Activated CD4-positive, alpha-beta T cell treated with anti-CD3 and anti-CD28 coated beads for 36 hours (primary cell): ENCODE measurements around the gene FSTL5. TPM values are rescaled to one million over a fixed set of nuclear protein-coding genes. Genes with fewer than 3 reads are reported as not detected.

Experiments used
- ATAC-seq: fragments of 200-7000 bp; cut with Tn5 transposase; one replicate; pipeline ENCODE4 v1.10.0; 2021; ENCODE audit warnings: mild to moderate bottlenecking, moderate library complexity
- CTCF ChIA-PET: fragments of 350-600 bp; sonication (Branson Sonifier 250); formaldehyde crosslinking; loops from one replicate; lab custom pipeline; 2021; ENCODE audit warnings: antibody characterized with exemption; lab: Charles Lee
- POLR2A ChIA-PET: fragments of 350-600 bp; sonication (Branson Sonifier 250); formaldehyde crosslinking; loops from one replicate; lab custom pipeline; 2021; ENCODE audit warnings: antibody characterized with exemption, inconsistent platforms; lab: Charles Lee
- DNase-seq: peaks from one replicate; pipeline ENCODE4 v3.0.0-alpha.2; 2020
- H3K27ac Mint-ChIP-seq: one replicate; pipeline ENCODE4 v1.8.0; 2021; ENCODE audit warnings: mixed read lengths
- H3K27me3 Mint-ChIP-seq: one replicate; pipeline ENCODE4 v1.8.0; 2021; ENCODE audit warnings: mixed read lengths
- H3K36me3 Mint-ChIP-seq: one replicate; pipeline ENCODE4 v1.8.0; 2021; ENCODE audit warnings: low read depth, mixed read lengths
- H3K4me1 Mint-ChIP-seq: one replicate; pipeline ENCODE4 v1.8.0; 2021; ENCODE audit warnings: mixed read lengths
- H3K4me3 Mint-ChIP-seq: one replicate; pipeline ENCODE4 v1.8.0; 2021; ENCODE audit warnings: mild to moderate bottlenecking, moderate library complexity, mixed read lengths
- H3K9me3 Mint-ChIP-seq: one replicate; pipeline ENCODE4 v1.8.0; 2021; ENCODE audit warnings: low read depth, mixed read lengths
- intact Hi-C, 2 experiments: fragments of 100-400 bp; cut with DNase I in 1 of 2; cut with micrococcal nuclease in 1 of 2; formaldehyde crosslinking; loops; one replicate each; pipeline versions ENCODE4 v1.14.2 to v1.15.1; 2022 to 2024; cut with DNase I, micrococcal nuclease
- total RNA-seq, 2 experiments: library from RNA; stranded (reverse); gene quantifications; one replicate each; pipeline ENCODE4 v1.2.3, GENCODE V29; 2021

FSTL5 gene
- total RNA-seq, 2 experiments from 2014 or later, result not detected

- DNase-seq, result no peak
- Mint-ChIP-seq H3K27ac (no peak overlapping the region), H3K4me1 (no peaks in the 10 kb centered on the region), H3K27me3 (no peaks in the 10 kb centered on the region), H3K4me3 (no peak overlapping the region), H3K36me3 (no peaks in the 10 kb centered on the region), H3K9me3 (no peaks in the 10 kb centered on the region)
- ATAC-seq, result no peak
- intact Hi-C loops, result no loop called here
- POLR2A ChIA-PET, result no interaction called here
- CTCF ChIA-PET, result interaction anchor here (1.9 kb wide), 1 partner anchor 9 kb away, joined by 5 read pairs; no protein-coding TSS in a partner anchor
Measured at GRCh38 chr4:161929956-161930355, 233.8 kb downstream of the FSTL5 start.

GRCh38 chr4:161926033-161926828, 237.6 kb downstream of the FSTL5 start:
- intact Hi-C loops, result no loop called here
- Mint-ChIP-seq H3K4me1 (no peaks in the 10 kb centered on the region), H3K4me3 (no peak overlapping the region), H3K27me3 (no peaks in the 10 kb centered on the region), H3K27ac (no peak overlapping the region), H3K36me3 (no peaks in the 10 kb centered on the region), H3K9me3 (no peaks in the 10 kb centered on the region)
- DNase-seq (no peak), ATAC-seq (no peak)
- ChIA-PET CTCF (no interaction called here), POLR2A (no interaction called here)

GRCh38 chr4:161920304-161921052, 243.3 kb downstream of the FSTL5 start:
- POLR2A ChIA-PET, result no interaction called here
- Mint-ChIP-seq H3K9me3 (peaks cover 3% of the 10 kb centered on the region), H3K27ac (no peak overlapping the region), H3K36me3 (no peaks in the 10 kb centered on the region), H3K4me1 (no peaks in the 10 kb centered on the region), H3K27me3 (no peaks in the 10 kb centered on the region), H3K4me3 (no peak overlapping the region)
- no peak for DNase-seq
- no peak for ATAC-seq
- intact Hi-C loops, result no loop called here
- CTCF ChIA-PET, result interaction anchor here (0.5 kb wide), 1 partner anchor 11 kb away, joined by 3 read pairs; no protein-coding TSS in a partner anchor

GRCh38 chr4:161919442-161920220, 244.2 kb downstream of the FSTL5 start:
- Mint-ChIP-seq H3K4me1 (no peaks in the 10 kb centered on the region), H3K27me3 (no peaks in the 10 kb centered on the region), H3K9me3 (peaks cover 3% of the 10 kb centered on the region), H3K36me3 (no peaks in the 10 kb centered on the region), H3K4me3 (no peak overlapping the region), H3K27ac (no peak overlapping the region)
- ChIA-PET POLR2A (no interaction called here), CTCF (no interaction called here)
- ATAC-seq (no peak), DNase-seq (no peak)
- intact Hi-C loops, result no loop called here

- ChIA-PET POLR2A (no interaction called here), CTCF (no interaction called here)
- Mint-ChIP-seq H3K27ac (no peak overlapping the region), H3K4me1 (no peaks in the 10 kb centered on the region), H3K36me3 (no peaks in the 10 kb centered on the region), H3K27me3 (no peaks in the 10 kb centered on the region), H3K9me3 (peaks cover 3% of the 10 kb centered on the region), H3K4me3 (no peak overlapping the region)
- intact Hi-C loops, result no loop called here
- DNase-seq (no peak), ATAC-seq (no peak)
Measured at GRCh38 chr4:161916035-161916434, 247.8 kb downstream of the FSTL5 start.

- H3K9me3 Mint-ChIP-seq, result peaks cover 3% of the 10 kb centered on the region
- H3K4me1 Mint-ChIP-seq, result no peaks in the 10 kb centered on the region
- H3K36me3 Mint-ChIP-seq, result no peaks in the 10 kb centered on the region
- ChIA-PET CTCF (no interaction called here), POLR2A (no interaction called here)
- DNase-seq (no peak), ATAC-seq (no peak)
- intact Hi-C loops, result no loop called here
- H3K27ac Mint-ChIP-seq, result no peak overlapping the region
- no peak overlapping the region for H3K4me3 Mint-ChIP-seq
- H3K27me3 Mint-ChIP-seq, result no peaks in the 10 kb centered on the region
Measured at GRCh38 chr4:161907590-161907955, 256.2 kb downstream of the FSTL5 start.

- Mint-ChIP-seq H3K27ac (no peak overlapping the region), H3K4me1 (no peaks in the 10 kb centered on the region), H3K27me3 (no peaks in the 10 kb centered on the region), H3K36me3 (no peaks in the 10 kb centered on the region), H3K4me3 (no peak overlapping the region), H3K9me3 (peaks cover 3% of the 10 kb centered on the region)
- intact Hi-C loops, result no loop called here
- ATAC-seq, result no peak
- ChIA-PET CTCF (no interaction called here), POLR2A (no interaction called here)
- no peak for DNase-seq
Measured at GRCh38 chr4:161906836-161907589, 256.8 kb downstream of the FSTL5 start.

GRCh38 chr4:161900110-161900509, 263.7 kb downstream of the FSTL5 start:
- H3K4me1 Mint-ChIP-seq, result no peaks in the 10 kb centered on the region
- H3K36me3 Mint-ChIP-seq, result no peaks in the 10 kb centered on the region
- ChIA-PET POLR2A (interaction anchor here (0.5 kb wide), 1 partner anchor 140 kb away, joined by 3 read pairs; no protein-coding TSS in a partner anchor), CTCF (no interaction called here)
- DNase-seq (no peak), ATAC-seq (no peak)
- H3K9me3 Mint-ChIP-seq, result no peaks in the 10 kb centered on the region
- no peaks in the 10 kb centered on the region for H3K27me3 Mint-ChIP-seq
- no peak overlapping the region for H3K27ac Mint-ChIP-seq
- no peak overlapping the region for H3K4me3 Mint-ChIP-seq
- intact Hi-C loops, result no loop called here

- no peaks in the 10 kb centered on the region for H3K36me3 Mint-ChIP-seq
- no peaks in the 10 kb centered on the region for H3K27me3 Mint-ChIP-seq
- ATAC-seq (no peak), DNase-seq (no peak)
- H3K4me3 Mint-ChIP-seq, result no peak overlapping the region
- intact Hi-C loops, result no loop called here
- ChIA-PET POLR2A (no interaction called here), CTCF (no interaction called here)
- H3K27ac Mint-ChIP-seq, result no peak overlapping the region
- no peaks in the 10 kb centered on the region for H3K9me3 Mint-ChIP-seq
- no peaks in the 10 kb centered on the region for H3K4me1 Mint-ChIP-seq
Measured at GRCh38 chr4:161894493-161895167, 269.2 kb downstream of the FSTL5 start.

- intact Hi-C loops, result no loop called here
- no peak overlapping the region for H3K4me3 Mint-ChIP-seq
- no peaks in the 10 kb centered on the region for H3K36me3 Mint-ChIP-seq
- H3K27ac Mint-ChIP-seq, result no peak overlapping the region
- DNase-seq (no peak), ATAC-seq (no peak)
- H3K9me3 Mint-ChIP-seq, result no peaks in the 10 kb centered on the region
- ChIA-PET CTCF (no interaction called here), POLR2A (no interaction called here)
- H3K27me3 Mint-ChIP-seq, result no peaks in the 10 kb centered on the region
- H3K4me1 Mint-ChIP-seq, result no peaks in the 10 kb centered on the region
Measured at GRCh38 chr4:161894014-161894413, 269.8 kb downstream of the FSTL5 start.

- intact Hi-C loops, result no loop called here
- no peaks in the 10 kb centered on the region for H3K27me3 Mint-ChIP-seq
- POLR2A ChIA-PET, result no interaction called here
- no peaks in the 10 kb centered on the region for H3K36me3 Mint-ChIP-seq
- no peak overlapping the region for H3K4me3 Mint-ChIP-seq
- H3K9me3 Mint-ChIP-seq, result no peaks in the 10 kb centered on the region
- DNase-seq, result no peak
- no peak for ATAC-seq
- CTCF ChIA-PET, result no interaction called here
- no peaks in the 10 kb centered on the region for H3K4me1 Mint-ChIP-seq
- H3K27ac Mint-ChIP-seq, result no peak overlapping the region
Measured at GRCh38 chr4:161893566-161893965, 270.2 kb downstream of the FSTL5 start.
